GM18907 (cell line): Measurements from ENCODE around the gene CNOT4.

Experiments used
- ATAC-seq: cut with Tn5 transposase; IDR thresholded peaks from one replicate; pipeline ENCODE4 v1.9.1; 2021; ENCODE audit warnings: mild to moderate bottlenecking, moderate library complexity; ENCODE audit not compliant: unreplicated experiment

Gene CNOT4

DNA sequence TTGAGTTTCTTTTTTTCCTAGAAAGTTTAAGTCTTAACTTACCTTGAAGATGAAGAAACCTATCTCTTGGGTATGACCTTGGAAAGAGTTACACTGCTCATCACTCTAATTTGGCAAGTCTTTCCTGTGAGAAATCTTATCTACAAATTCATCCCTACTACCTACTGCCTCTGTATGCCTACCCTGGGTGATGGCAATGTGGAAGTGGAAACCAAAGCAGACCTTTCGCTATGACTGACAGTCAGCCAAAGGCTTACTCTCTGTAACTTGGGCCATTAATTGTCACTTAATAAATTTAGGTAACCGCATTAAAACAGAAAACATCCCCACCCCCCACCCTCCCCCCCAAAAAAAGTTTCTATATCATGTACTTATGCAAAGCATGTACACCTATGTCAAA is 103.9 kb downstream of the CNOT4 start:
- no peak for ATAC-seq

DNA sequence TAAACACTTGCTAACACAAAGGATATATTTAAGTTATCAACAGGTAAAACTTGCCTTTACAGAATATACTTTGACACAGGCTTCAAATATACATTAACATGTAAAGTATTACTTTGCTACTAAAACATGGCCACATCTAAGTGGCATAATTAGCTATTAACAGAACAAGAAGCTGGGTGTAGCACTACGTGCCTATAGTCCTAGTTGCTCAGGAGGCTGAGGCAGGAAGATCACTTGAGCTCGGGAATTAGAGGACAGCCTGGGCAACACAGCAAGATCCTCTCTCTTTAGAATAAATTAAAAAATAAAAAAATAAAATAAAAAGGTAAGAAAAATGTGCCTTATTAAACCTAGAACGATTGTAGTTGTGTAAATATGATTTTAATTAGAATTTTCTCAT is 106.6 kb downstream of the CNOT4 start:
- no peak for ATAC-seq

DNA sequence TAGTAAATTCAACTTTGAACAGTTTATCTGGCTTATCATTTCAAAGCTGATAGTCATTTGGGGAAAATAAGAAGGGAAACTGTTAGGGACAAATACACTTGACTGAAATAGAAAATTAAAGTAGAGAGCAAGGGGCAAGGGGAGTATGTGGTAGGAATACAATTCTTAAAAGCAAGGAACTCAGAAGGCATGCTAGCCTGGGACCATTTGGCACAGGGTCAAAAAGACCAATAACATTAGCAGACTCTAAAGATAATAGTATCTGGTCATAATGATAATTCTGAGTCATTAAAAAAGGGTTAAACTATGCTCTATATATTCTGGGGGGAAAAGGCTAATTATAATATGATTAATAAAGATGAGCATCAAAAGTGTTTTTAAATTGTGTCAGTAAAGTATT is 112.2 kb downstream of the CNOT4 start:
- ATAC-seq: no peak

DNA sequence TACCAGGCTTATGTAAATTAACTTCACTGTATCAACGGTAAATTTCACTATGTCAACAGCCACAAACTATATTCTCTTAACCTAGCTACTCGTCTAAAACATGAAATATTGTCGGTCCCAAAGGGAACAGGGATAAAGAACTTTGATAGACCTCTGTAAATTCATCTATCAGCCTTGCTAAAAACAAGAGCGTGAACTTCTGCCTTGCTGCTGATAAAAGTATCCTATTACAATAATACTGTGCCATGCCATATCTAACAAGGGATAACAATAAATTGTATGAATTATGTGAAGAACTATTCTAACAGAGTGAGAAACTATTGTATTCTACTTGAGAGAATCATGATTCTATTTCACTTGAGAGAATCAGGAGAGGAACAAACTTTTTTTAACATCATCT is 117.2 kb downstream of the CNOT4 start:
- ATAC-seq: no peak

DNA sequence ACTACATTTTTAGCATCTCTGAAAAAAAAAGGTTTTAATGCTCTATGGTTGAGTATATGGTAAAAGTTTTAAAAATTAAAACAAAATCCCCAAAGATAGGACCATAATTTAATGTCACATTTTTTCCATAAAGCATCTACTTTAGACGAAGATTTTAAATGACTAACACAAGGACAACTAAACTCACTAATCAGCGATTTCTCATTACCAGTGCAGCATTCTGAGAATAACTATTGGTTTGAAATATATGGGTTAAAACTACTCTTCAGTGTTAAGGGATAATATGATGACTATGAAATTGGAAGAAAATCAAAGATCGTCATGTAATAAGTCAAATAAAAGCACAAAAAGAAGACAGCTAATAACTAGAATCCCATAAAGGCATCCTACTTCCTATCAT is 118.4 kb downstream of the CNOT4 start:
- ATAC-seq: no peak

- no peak for ATAC-seq
Observed at GRCh38 chr7:135390829-135391228, 119.1 kb downstream of the CNOT4 start.

DNA sequence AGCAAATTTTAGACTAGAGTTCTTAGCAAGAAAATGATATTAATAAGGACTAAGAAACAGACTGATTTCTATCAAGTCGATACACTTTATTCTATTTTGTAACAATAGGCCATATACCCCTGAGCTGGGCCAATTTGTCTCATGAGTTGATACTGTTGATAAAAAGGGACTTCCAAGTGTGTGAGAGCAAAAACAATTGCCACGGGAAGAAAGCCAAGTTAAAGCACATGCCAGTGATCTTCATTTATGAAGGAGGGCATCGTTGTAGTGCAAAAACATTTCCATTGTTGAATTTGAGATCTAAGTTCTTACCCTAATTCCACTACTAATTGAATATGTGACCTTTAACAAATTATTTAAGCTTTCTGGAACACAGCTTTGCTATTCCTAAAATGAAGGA is 119.9 kb downstream of the CNOT4 start:
- ATAC-seq: no peak

GRCh38 chr7:135388616-135389015 is 121.3 kb downstream of the CNOT4 start:
- ATAC-seq: no peak

- no peak for ATAC-seq
Observed at GRCh38 chr7:135386776-135387175, 123.1 kb downstream of the CNOT4 start.

GRCh38 chr7:135386181-135386580 is 123.7 kb downstream of the CNOT4 start:
- ATAC-seq: no peak

GRCh38 chr7:135385209-135385608 is 124.7 kb downstream of the CNOT4 start:
- ATAC-seq: no peak

GRCh38 chr7:135383525-135384175 is 126.3 kb downstream of the CNOT4 start:
- no peak for ATAC-seq

- no peak for ATAC-seq
Observed at GRCh38 chr7:135382173-135382572, 127.7 kb downstream of the CNOT4 start.

DNA sequence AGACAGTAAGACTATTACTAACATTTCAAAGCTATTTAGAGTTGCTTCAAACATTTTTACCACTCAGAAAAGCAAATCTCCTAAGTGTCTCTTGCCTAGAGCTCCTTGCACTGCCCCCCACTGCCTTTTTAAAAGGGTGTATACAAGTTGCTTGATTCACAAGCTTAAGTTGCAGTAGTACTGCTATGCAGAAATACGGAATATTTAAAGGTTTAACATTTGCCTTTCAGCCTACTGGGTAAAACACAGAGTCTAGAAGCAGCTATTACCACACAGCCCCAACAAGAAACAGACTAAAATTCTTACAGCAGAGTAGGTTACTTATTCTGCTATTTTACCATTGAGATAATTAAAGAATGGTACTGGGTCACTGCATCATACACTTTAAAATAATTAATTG is 128.5 kb downstream of the CNOT4 start:
- ATAC-seq: no peak

DNA sequence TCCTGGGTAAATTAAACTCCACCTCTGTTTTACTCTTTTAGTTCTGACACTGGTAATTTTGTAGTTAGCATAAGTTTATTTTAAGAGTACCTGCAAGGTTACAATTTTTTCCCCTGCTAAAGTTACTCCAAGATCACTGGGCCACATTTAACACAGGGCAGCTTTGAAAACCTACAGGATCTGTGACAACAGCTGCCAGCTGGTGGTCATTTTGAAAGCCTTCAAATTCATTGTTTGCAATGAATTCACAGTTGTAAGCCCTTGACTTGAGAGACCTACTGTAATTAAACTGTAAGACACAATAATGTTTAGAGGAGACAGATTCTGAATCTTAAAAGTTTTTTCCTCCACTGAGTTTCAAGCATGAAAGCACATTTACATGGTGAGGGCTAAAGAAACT is 129.6 kb downstream of the CNOT4 start:
- ATAC-seq: no peak

DNA sequence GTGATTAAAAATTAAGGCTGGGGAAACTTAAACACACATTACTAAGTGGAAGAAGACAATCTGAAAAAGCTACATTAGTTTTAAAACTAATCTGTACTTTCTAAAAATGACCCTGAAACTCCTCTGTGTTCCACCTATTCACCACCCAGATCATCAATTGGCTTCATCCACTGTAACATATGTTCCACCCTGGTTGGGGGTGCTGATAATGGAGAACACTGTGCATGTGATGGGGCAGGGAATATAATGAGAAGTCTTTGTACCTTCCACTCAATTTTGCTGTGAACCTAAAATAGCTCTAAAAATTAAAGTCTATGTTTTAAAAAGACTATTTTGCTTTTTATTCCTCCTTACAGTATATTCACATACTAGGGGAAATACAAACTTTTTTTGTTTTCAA is 132.7 kb downstream of the CNOT4 start:
- no peak for ATAC-seq

GRCh38 chr7:135375908-135376699 is 133.8 kb downstream of the CNOT4 start:
- no peak for ATAC-seq

DNA sequence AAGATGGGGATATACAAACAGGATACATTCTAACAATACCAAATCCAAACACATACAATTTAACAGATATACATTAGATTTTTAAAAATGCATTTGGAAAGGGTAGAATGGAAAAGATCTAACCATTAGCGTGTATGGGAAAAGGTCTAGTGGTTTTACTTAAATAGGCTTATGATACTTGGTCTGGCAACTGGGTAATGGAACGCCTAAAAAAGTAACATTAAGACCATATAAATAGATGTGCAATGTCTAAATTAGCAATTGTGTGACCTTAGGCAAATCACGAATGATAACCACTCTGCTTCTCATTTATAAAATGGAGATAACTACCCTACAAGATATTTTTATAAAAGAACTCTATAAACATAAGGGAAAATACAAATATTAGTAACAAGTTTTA is 135.2 kb downstream of the CNOT4 start:
- no peak for ATAC-seq

DNA sequence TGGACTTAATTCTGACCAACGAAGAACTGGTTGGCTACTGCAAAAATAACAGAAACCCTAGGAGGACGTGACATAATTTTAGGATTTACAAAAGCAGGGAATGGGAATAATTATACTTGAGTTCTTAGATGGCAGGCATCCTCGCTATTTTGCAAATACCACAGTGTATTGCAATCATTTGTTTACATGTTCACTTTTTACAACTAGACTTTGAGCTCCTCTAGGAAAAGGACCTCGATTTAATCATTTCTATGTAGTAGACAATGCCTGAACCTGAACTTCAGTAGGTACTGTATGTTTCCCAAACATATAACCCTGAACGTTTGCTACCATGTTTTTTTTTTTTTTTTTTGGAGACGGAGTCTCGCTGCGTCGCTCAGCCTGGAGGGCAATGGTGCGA is 137.7 kb downstream of the CNOT4 start:
- ATAC-seq: no peak

- ATAC-seq: no peak
Observed at GRCh38 chr7:135370656-135371055, 139.2 kb downstream of the CNOT4 start.

GRCh38 chr7:135369405-135369804 is 140.5 kb downstream of the CNOT4 start:
- no peak for ATAC-seq

DNA sequence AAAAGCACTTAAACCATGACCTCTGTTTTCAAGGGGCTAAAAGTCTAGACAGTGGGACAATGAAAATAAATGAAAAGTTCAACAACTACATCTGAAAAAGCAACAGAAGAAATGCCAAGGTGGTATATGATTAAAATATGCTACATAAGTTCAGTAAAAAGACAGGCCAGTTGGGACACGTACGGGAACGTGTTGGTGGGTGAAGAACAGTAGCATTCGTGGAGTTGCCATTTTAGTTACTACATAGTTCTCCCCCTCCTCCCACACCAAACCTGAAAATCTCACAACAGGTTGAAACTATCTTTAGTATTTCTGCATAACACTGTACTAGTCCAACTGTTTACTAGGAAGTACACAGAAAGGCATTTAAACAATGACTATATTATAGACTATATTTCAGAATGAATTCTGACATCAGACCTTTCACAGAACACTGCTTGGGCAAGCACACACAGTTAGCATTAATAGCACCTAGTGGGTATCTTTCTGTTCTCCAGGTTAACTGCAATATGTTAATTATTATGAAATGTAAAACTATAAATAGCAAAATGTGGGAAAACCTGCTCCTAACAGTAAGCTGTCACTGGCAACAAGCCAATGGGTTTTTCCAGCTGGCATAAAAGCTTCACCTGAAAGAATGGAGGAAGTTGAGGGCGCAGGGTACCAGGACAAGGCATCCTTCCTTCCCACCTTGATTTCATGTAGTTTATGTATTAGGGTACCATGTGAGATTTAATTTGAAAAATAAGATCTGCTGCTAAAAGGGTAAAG is 141.3 kb downstream of the CNOT4 start:
- ATAC-seq: no peak
